ENCODE results near the gene ARFGAP1. TPM values are rescaled to one million over a fixed set of nuclear protein-coding genes. Genes with fewer than 3 reads are reported as not detected.

ARFGAP1 gene
- total and polyA plus RNA-seq, 2 donors (not counting 3 experiments of a cell fraction or from before 2014, with no cell fraction given) = 93.7 to 126 TPM

GRCh38 chr20:63284981-63285524 lies 12.4 kb downstream of the ARFGAP1 start:
- Histone ChIP-seq H2AFZ (ENCODE audit: low read depth, low read length) (no peak overlapping the region), H3K79me2 (ENCODE audit: control insufficient read depth, insufficient read depth, low read length) (no peaks in the 10 kb centered on the region), H4K20me1 (replicated peaks; ENCODE audit: control insufficient read depth, extremely low read depth, insufficient read depth, low read length) (no peaks in the 10 kb centered on the region), H3K9me3 (replicated peaks; ENCODE audit: control insufficient read depth, insufficient read depth, low read length) (no peaks in the 10 kb centered on the region), H3K27ac (ENCODE audit: insufficient read depth, low read depth, low read length) (no peak overlapping the region), H3K4me1 (ENCODE audit: control insufficient read depth, extremely low read depth, insufficient read depth, low read length) (no peaks in the 10 kb centered on the region), H3K4me2 (ENCODE audit: insufficient read depth, low read length) (no peak overlapping the region), H3K4me3 (replicated peaks in 1 of 3; ENCODE audit: insufficient read depth in 1 of 3, low read depth in 1 of 3, low read length in 3 of 3) (no peak overlapping the region), H3K9me1 (replicated peaks; ENCODE audit: control insufficient read depth, extremely low read depth, insufficient read depth, low read length) (no peaks in the 10 kb centered on the region), H3K9ac (replicated peaks; ENCODE audit: extremely low read depth, insufficient read depth, low read length) (no peak overlapping the region), H3K36me3 (ENCODE audit: control insufficient read depth in 2 of 2, extremely low read depth in 1 of 2, insufficient read depth in 2 of 2, low read length in 2 of 2) (peaks cover 4 to 45% of the 10 kb centered on the region in 2 experiments), H3K27me3 (ENCODE audit: control insufficient read depth in 2 of 2, insufficient read depth in 2 of 2, low read length in 2 of 2) (no peaks in the 10 kb centered on the region)
- TF ChIP-seq POLR2AphosphoS5 (IDR thresholded peaks at IDR 0.05; ENCODE audit: insufficient read depth, low read depth, low read length) (no peak), MYC (IDR thresholded peaks at IDR 0.05; ENCODE audit: low read depth, low read length) (no peak), GATA2 (IDR thresholded peaks at IDR 0.05; ENCODE audit: insufficient read depth, insufficient read length, low read depth, low read length) (no peak), EZH2 (IDR thresholded peaks at IDR 0.05; ENCODE audit: borderline replicate concordance, low read depth, low read length, severe bottlenecking) (no peak), JUN (IDR thresholded peaks at IDR 0.05; ENCODE audit: borderline replicate concordance, insufficient read depth, insufficient read length, low read depth) (no peak), MAX (IDR thresholded peaks at IDR 0.05; ENCODE audit: insufficient read depth, insufficient read length) (no peak), CTCF (IDR thresholded peaks at IDR 0.05; ENCODE audit: extremely low read depth in 1 of 2, insufficient read depth in 1 of 2, low read depth in 1 of 2, low read length in 2 of 2) (no peak), FOS (IDR thresholded peaks at IDR 0.05; ENCODE audit: borderline replicate concordance, insufficient read depth, low read length) (no peak), POLR2A (IDR thresholded peaks at IDR 0.05; ENCODE audit: low read depth, low read length) (no peak)
- POLR2A ChIA-PET = no interaction called here
- dilution Hi-C loops (cut with MboI; ENCODE audit: extremely low pct_ligation_motif_present, low sequenced_read_pairs) = no loop called here
- intact Hi-C loops (cut with micrococcal nuclease) = no loop called here
- CTCF ChIA-PET = interaction anchor here (0.8 to 2.0 kb wide), 2 partner anchors 25 to 61 kb away, joined by 3 to 5 read pairs; no protein-coding TSS in a partner anchor
- no TSS peak for BruUV-seq (replicated peaks)
- DNase-seq (ENCODE audit: low read depth, low spot score) (no peak), FAIRE-seq (no peak)
